RWPE2 (cell line): ENCODE data around the gene CHCHD6.

Experiments used
- ATAC-seq: fragments of 200-7000 bp; cut with Tn5 transposase; 3 replicates; pipeline ENCODE4 v1.9.1; 2021; ENCODE audit warnings: low read depth
- DNase-seq: peaks from one replicate; pipeline ENCODE4 v3.0.0-alpha.2; 2020; ENCODE audit warnings: low spot score
- H3K27ac ChIP-seq: fragments of 450-650 bp; 2 replicates; pipeline ENCODE4 v1.5.1; 2017; ENCODE audit warnings: mild to moderate bottlenecking; ENCODE audit not compliant: poor library complexity, severe bottlenecking
- H3K27me3 ChIP-seq: fragments of 250-450 bp; sonication (Bioruptor Pico); 2 replicates; pipeline ENCODE4 v1.5.1; 2021; ENCODE audit warnings: mild to moderate bottlenecking, moderate library complexity; ENCODE audit not compliant: insufficient read depth, poor library complexity, severe bottlenecking
- H3K36me3 ChIP-seq: fragments of 250-450 bp; sonication (Bioruptor Pico); 2 replicates; pipeline ENCODE4 v1.5.1; 2020; ENCODE audit warnings: low read depth, mild to moderate bottlenecking, moderate library complexity
- H3K4me1 ChIP-seq: fragments of 250-450 bp; sonication (Bioruptor Pico); 2 replicates; pipeline ENCODE4 v1.5.1; 2021; ENCODE audit warnings: mild to moderate bottlenecking, moderate library complexity; ENCODE audit not compliant: insufficient read depth, poor library complexity, severe bottlenecking
- H3K4me3 ChIP-seq: fragments of 250-450 bp; sonication (Bioruptor Pico); 2 replicates; pipeline ENCODE4 v1.5.1; 2021; ENCODE audit warnings: mild to moderate bottlenecking, moderate library complexity; ENCODE audit not compliant: severe bottlenecking
- H3K9me3 ChIP-seq: fragments of 250-450 bp; sonication (Bioruptor Pico); 2 replicates; pipeline ENCODE4 v1.5.1; 2021; ENCODE audit warnings: mild to moderate bottlenecking, moderate library complexity; ENCODE audit not compliant: severe bottlenecking
- TF ChIP-seq, protein P1 (sequence below): fragments of 450-650 bp; IDR thresholded peaks from one replicate; pipeline ENCODE4 v1.5.1; 2017; ENCODE audit warnings: mild to moderate bottlenecking, moderate library complexity; ENCODE audit not compliant: poor library complexity, severe bottlenecking

Gene CHCHD6

DNA sequence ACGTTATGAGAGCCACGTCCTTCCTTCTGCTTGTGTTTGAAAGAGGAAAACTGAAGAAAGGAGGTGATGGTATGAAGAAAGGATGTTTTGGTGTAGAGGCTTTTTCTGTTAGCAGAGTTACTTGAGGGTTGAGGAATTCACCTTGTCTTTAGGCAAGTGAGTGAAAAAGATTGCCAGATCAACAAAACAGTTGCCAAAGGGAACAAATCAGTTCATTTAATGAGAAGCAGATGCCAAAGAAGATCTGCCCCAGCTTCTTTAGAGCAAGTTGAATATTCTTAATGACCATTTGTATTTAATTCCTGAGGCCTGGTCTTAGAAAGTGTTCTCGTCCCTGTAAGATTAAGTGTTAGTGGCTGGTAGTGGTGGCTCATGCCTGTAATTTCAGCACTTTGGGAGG, 2.6 kb downstream of the CHCHD6 start:
- no peaks in the 10 kb centered on the region for H3K27me3 ChIP-seq
- no peaks in the 10 kb centered on the region for H3K9me3 ChIP-seq
- H3K36me3 ChIP-seq: no peaks in the 10 kb centered on the region
- TF ChIP-seq, protein P1, sequence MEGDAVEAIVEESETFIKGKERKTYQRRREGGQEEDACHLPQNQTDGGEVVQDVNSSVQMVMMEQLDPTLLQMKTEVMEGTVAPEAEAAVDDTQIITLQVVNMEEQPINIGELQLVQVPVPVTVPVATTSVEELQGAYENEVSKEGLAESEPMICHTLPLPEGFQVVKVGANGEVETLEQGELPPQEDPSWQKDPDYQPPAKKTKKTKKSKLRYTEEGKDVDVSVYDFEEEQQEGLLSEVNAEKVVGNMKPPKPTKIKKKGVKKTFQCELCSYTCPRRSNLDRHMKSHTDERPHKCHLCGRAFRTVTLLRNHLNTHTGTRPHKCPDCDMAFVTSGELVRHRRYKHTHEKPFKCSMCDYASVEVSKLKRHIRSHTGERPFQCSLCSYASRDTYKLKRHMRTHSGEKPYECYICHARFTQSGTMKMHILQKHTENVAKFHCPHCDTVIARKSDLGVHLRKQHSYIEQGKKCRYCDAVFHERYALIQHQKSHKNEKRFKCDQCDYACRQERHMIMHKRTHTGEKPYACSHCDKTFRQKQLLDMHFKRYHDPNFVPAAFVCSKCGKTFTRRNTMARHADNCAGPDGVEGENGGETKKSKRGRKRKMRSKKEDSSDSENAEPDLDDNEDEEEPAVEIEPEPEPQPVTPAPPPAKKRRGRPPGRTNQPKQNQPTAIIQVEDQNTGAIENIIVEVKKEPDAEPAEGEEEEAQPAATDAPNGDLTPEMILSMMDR: no peak
- ATAC-seq: no peak
- no peak for DNase-seq
- H3K27ac ChIP-seq: no peak overlapping the region
- H3K4me1 ChIP-seq: peaks cover 2% of the 10 kb centered on the region
- no peak overlapping the region for H3K4me3 ChIP-seq

DNA sequence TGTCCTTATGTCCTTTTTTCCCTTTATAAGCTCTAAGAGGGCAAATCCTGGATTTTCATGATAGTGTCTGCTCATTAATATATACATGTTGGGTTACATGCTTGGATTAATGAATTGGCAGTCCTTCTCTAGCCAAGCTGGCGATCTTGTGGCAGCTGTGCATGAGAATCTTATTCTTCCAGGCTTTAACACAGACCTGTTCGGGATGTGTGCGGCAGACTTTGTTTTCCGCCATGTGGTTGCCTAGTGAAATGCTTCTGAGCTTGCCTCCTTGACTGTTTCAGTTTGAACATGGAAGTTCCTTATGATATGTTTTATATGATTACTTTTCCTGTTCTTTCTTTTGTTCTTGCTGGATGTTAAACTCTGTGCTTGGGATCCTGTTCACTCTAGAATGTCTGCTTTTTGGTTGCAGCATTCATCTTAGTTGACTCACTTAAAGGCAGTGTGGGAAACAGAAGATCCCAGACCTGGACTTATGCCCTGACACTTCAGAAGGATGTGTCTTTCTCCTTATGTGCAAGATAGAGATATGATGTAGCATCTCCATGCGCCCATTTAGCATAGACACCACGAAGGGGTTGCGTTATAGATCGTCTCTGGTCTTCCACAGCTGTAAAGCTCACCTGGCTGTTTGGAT, 7.2 kb downstream of the CHCHD6 start:
- TF ChIP-seq, protein P1: no peak

DNA sequence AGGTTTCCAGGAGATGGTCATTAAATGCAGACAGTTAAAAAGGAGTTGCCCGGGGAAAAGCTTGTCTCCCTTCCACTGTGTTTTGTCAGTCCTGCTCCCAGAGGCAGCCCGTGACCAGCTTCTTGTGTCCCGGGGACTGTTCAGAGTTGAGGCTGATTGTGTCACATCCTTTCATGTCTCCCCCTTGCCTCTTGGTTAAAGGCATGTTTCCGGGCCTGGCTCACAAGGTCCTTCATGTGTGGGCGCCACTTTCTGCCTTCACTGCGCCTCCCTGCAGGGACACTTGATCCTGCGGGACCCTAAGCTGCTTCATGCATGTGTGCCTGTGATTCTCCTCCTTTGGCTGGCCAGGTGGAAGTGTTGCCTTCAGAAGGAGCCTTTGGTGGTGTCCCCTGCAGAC, 9.2 kb downstream of the CHCHD6 start:
- H3K4me1 ChIP-seq: no peaks in the 10 kb centered on the region
- ATAC-seq: no peak
- no peaks in the 10 kb centered on the region for H3K9me3 ChIP-seq
- H3K4me3 ChIP-seq: no peak overlapping the region
- no peaks in the 10 kb centered on the region for H3K36me3 ChIP-seq
- no peaks in the 10 kb centered on the region for H3K27me3 ChIP-seq
- TF ChIP-seq, protein P1: no peak
- no peak for DNase-seq
- H3K27ac ChIP-seq: no peak overlapping the region

More for the DNA sequence above, 7.2 kb downstream of the CHCHD6 start:
- no peaks in the 10 kb centered on the region for H3K27me3 ChIP-seq
- no peaks in the 10 kb centered on the region for H3K4me1 ChIP-seq
- DNase-seq (no peak), ATAC-seq (no peak)
- H3K4me3 ChIP-seq: no peak overlapping the region
- no peak overlapping the region for H3K27ac ChIP-seq
- H3K36me3 ChIP-seq: no peaks in the 10 kb centered on the region
- H3K9me3 ChIP-seq: no peaks in the 10 kb centered on the region

DNA sequence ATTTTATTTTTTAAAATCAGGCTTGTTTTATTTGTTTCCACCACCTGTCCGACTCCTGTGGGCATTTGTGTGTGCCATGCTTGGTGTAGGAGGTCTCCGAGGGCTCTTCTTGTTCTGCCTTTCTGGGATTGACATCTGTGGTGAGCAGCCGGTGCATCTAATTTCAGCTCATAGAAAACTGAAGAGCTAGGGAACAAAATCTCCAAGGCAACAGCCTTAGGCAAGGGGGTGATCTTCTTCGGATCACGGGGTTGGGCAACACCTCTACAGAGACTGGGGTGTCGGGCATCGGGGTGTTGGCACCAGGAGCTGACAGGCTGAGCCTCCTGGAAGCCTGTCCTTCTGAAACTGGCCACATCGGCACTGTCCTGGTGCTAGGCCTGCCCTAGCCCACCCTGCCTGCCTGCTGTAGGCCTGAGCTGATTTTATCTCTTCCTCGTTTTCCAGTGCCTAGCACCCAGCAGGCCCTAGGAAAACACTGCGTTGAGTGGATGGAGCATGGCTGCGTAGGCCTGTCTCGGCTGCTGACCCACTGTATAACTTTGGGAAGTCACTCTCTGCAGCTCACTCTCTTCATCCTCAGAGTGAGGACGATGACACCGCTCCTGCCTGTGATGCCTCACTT, 10.3 kb downstream of the CHCHD6 start:
- H3K4me3 ChIP-seq: no peak overlapping the region
- DNase-seq (no peak), ATAC-seq (no peak)
- no peaks in the 10 kb centered on the region for H3K4me1 ChIP-seq
- no peaks in the 10 kb centered on the region for H3K9me3 ChIP-seq
- no peaks in the 10 kb centered on the region for H3K27me3 ChIP-seq
- no peak overlapping the region for H3K27ac ChIP-seq
- H3K36me3 ChIP-seq: no peaks in the 10 kb centered on the region
- TF ChIP-seq, protein P1: no peak

DNA sequence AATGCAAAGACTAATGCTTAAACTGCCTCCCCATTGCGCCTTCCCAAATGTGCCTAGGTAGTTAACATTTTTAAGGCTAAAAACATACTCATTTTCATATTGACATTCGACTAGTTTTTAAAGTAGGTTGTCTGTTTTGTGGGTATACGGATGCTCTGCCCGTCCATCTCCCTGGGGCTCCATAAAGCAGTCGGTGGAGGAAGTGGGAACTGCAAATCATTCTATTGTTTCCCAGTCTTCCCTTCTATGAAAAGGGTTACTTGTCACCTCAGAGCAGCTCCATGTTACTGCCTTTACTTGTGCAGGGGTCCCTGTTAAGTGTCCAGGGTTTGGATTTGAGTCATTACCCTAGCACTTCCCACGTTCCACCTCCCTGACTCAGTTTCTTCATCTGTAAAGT, 10.9 kb downstream of the CHCHD6 start:
- Histone ChIP-seq H3K4me3 (no peak overlapping the region), H3K9me3 (no peaks in the 10 kb centered on the region), H3K4me1 (no peaks in the 10 kb centered on the region), H3K36me3 (no peaks in the 10 kb centered on the region), H3K27me3 (no peaks in the 10 kb centered on the region), H3K27ac (no peak overlapping the region)
- TF ChIP-seq, protein P1: no peak
- DNase-seq (no peak), ATAC-seq (no peak)
